HTR-8/SVneo (cell line): ENCODE results near the gene FAM81A.
"Not testable (repeated sequence)": the region's sequence is repeated elsewhere in the genome, so short reads cannot be mapped to it uniquely, and the experiment has no call there.

Source experiments
- DNase-seq: peaks from one replicate; pipeline ENCODE4 v3.0.0; 2011; ENCODE audit warnings: low spot score, mixed read lengths; ENCODE audit not compliant: insufficient read length
- FAIRE-seq: peaks from 2 replicates; lab custom pipeline; 2011; peaks lifted over from hg19 to GRCh38; lab: Jason Lieb, UNC

Gene FAM81A

GRCh38 chr15:59461521-59461920 lies 23.5 kb downstream of the FAM81A start:
- FAIRE-seq (no peak), DNase-seq (no peak)

GRCh38 chr15:59473226-59473625 lies 35.2 kb downstream of the FAM81A start:
- DNase-seq (no peak), FAIRE-seq (no peak)

DNA sequence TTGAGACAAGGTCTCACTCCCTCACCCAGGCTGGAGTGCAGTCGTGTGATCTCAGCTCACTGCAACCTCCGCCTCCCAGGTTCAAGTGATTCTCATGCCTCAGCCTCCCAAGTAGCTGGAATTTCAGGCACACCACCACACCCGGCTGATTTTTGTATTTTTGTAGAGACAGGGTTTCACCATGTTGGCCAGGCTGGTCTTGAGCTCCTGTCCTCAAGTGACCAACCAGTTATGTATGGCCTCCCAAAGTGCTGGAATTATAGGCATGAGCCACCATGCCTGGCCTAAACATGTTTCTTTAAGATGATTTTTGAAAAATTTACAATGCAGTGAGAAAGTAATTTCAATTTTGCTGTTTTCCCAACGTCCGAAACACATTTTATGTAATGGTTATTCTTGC lies 37.2 kb downstream of the FAM81A start:
- FAIRE-seq, DNase-seq: not testable (repeated sequence)

DNA sequence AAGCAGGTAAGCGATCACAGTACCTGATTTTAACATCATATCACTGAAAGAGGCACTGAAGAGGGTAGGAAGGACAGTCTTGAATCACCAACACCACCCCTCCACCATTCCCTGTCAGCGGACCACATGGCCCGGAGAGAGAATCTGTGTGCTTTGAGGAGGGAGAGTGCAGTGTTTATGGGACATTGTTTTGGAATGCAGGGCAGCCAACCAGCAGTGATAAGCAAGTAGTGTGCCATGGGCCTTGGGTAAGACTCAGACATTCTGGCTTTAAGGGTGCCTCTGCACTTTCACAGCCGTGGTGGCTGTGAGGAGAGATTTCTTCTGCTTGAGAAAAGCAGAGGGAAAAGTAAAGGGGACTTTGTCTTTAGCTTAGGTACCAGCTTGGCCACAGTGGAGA lies 46.4 kb downstream of the FAM81A start:
- no peak for DNase-seq
- FAIRE-seq, result no peak

DNA sequence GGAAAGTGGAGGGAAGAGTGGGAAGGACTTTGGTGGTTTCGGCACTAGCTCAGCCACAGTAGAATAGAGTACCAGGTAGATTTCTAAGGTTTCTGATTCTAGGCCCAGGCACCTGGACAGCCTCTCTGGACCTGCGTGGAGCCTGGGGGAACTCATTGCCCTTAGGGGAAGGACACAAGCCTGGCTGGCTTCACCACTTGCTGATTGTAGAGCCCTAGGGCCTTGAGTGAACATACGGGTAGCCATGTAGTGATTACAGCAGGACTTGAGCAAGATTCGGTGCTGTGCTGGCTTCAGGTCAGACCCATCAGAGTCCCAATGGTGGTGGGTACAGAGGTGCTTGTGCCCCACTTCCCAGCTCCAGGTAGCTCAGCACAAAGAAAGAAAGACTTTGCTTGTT lies 47.0 kb downstream of the FAM81A start:
- no peak for DNase-seq
- FAIRE-seq, result no peak

DNA sequence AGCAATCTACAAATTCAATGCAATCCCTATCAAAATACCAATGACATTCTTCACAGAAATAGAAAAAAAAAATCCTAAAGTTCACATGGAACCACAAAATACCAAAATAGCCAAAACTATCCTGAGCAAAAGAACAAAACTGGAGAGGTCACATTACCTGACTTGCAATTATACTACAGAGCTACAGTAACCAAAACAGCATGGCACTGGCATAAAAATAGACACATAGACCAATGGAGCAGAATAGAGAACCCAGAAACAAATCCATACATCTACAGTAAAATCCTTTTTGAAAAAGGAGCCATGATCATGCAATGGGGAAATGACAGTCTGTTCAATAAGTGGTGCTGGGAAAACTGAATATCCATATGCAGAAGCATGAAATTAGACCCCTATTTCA lies 51.5 kb downstream of the FAM81A start:
- not testable (repeated sequence) for DNase-seq, FAIRE-seq

GRCh38 chr15:59491062-59491461 lies 53.1 kb downstream of the FAM81A start:
- no peak for DNase-seq
- FAIRE-seq, result no peak

- peak; percentile 16 for FAIRE-seq
- peak; percentile 59 for DNase-seq
Observed at GRCh38 chr15:59492389-59493377, 54.7 kb downstream of the FAM81A start.

- DNase-seq, result peak; percentile 49
- FAIRE-seq, result no peak
Observed at GRCh38 chr15:59501597-59501996, 63.6 kb downstream of the FAM81A start.

GRCh38 chr15:59515190-59515589 lies 77.2 kb downstream of the FAM81A start:
- no peak for FAIRE-seq

DNA sequence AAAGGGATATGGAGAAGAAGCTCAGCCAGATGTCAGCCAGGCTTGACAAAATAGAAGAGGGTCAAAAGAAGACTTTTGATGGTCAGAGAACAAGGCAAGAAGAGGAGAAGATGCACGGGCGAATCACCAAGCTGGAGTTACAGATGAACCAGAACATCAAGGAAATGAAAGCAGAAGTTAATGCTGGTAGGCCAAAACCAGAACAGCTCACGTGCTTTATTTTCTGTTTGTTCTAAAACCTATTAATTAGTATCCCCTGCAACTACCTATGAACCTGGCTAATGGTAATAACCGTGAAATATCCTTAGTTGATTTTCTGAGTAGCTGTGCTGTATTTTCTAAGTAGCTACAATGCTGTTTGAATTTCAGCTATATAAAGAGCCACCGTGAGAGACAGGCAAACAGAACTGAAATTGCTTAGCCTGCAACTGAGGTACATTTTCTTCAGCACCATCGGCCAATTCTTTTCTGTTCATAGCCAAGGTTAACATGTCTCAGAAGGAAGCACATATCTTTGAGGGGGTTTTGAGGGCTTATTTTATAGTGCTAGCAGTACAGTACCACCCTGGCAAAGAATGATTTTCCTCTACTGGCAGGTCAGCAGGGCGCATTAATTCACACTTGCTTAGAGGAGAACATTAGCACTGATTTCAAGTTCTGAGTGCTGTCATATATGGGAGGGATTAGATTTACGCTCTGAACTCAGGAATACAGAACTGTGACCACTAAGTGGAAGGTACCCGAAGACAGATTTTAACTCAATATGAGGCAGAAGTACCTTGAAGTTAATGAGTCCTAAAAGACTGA lies 78.9 kb downstream of the FAM81A start:
- DNase-seq, result no peak
- FAIRE-seq, result no peak

More at GRCh38 chr15:59515190-59515589, 77.2 kb downstream of the FAM81A start:
- DNase-seq, result no peak

DNA sequence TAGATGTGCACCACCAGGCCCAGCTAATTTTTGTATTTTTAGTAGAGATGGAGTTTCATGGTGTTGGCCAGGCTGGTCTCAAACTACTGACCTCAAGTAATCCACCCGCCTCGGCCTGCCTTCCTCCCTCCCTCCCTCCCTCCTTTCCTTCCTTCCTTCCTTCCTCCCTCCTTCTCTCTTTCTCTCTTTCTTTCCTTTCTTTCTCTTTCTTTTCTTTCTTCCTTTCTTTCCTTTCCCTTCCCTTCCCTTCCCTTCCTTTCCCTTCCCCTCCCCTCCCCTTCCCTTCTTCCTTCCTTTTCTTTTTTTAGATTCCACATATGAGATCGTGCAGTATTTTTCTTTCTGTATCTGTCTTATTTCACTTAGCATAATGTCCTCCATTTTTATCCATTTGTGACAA lies 81.3 kb downstream of the FAM81A start:
- no peak for FAIRE-seq

GRCh38 chr15:59521443-59521842 lies 83.5 kb downstream of the FAM81A start:
- DNase-seq, result no peak
- no peak for FAIRE-seq

More for the DNA sequence above, 81.3 kb downstream of the FAM81A start:
- no peak for DNase-seq

DNA sequence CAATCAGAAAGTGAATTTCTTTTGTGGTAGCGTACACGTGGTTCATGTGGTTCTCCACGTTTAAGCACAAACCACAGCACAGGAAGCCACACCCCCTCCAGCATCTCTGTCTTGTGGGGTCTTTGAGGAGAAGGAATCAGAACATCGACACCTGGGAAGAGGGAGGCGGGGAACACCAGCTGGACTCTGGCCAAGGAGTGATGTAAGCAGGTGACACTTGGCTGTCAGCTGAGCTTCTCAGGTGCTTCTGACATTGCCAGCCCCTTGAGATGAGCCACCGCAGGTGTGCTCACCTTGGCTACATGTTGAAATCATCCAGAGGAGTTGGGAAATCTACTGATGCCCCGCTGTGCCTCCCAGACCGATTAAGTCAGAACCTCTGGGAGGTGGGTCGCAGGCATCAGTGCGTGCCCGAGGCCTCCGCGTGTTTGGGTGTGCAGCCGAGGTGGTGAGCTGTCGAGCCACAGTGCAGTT lies 85.0 kb downstream of the FAM81A start:
- no peak for FAIRE-seq

DNA sequence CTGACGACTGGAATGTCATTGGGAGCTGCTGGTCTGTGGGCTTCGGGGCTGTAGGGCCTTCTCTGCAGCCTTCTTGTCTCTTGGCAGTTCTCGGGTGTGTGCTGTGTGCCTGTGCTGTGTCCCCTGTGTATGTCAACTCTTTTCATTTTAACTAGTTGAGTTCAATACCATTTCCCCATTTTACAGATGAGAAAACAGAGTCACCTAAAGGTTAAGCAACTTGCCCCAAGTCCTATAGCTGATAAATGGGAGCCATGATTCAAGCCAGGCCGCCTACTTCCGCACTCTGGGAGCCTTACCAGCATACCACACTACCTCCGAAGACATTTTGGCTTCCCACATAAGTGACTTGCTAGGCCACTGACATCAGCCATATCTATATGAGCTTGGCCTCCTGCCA lies 85.7 kb downstream of the FAM81A start:
- DNase-seq, result no peak
- no peak for FAIRE-seq

More for the DNA sequence above, 85.0 kb downstream of the FAM81A start:
- DNase-seq, result no peak

DNA sequence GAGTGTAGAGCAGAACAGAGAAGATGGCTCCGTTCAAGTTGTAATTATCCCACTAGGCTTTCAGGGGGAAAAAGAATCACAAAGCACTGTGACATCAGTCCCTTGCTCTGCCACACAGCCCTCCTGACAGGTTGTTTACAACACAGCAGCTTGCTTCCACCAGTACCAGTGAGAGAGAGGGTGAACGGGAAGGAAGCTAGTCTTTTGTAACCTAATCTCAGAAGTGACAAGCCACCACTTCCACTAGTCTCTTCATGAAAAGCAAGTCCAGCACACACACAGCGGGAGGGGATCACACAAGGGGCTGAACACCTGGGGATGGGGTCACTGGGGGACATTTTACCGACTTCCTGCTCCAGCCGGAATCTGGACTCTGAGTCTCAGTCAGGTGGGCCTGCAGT lies 86.3 kb downstream of the FAM81A start:
- no peak for FAIRE-seq
- no peak for DNase-seq

- not testable (repeated sequence) for FAIRE-seq, DNase-seq
Observed at GRCh38 chr15:59526466-59526865, 88.5 kb downstream of the FAM81A start.

DNA sequence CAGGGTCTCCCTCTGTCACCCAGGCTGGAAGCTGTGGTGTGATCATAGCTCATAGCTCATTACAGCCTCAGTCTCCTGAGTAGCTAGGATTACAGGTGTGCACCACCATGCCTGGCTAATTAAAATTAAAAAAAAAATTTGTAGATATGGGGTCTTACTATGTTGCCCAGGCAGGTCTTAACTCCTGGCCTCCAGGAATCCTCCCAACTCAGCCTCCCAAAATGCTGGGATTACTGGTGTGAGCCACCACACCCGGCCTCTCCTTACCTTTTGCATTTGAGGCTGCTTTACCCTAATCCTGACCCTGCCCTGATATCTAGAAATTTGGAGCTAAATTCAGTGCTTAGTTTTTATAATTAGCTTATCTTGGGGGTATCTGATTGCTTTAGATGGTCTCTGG lies 90.4 kb downstream of the FAM81A start:
- FAIRE-seq (no peak), DNase-seq (no peak)

- FAIRE-seq, result no peak
- DNase-seq, result peak; percentile 69
Observed at GRCh38 chr15:59528961-59529402, 91.0 kb downstream of the FAM81A start.

GRCh38 chr15:59531066-59531675 lies 93.2 kb downstream of the FAM81A start:
- DNase-seq, result no peak
- FAIRE-seq, result no peak
